Fibroblast of lung (primary cell): ENCODE data around the gene AKAP10. TPM values are rescaled to one million over a fixed set of nuclear protein-coding genes. Genes with fewer than 3 reads are reported as not detected.
A peak's percentile ranks its signal among the peaks of the same experiment; 100 is the strongest.

Experiments used
- DNase-seq, 2 donors: peaks; one replicate each; pipeline versions ENCODE4 v3.0.0 to v3.0.0-alpha.2; 2010; ENCODE audit warnings: low read depth in 2 of 2
- H2AFZ ChIP-seq: 2 replicates; pipeline ENCODE4 v1.5.1; 2012; ENCODE audit warnings: low read length, control low read depth, inconsistent platforms
- H3K27ac ChIP-seq: 2 replicates; pipeline ENCODE4 v1.5.1; 2011; ENCODE audit warnings: low read length, control low read depth; ENCODE audit not compliant: insufficient read depth
- H3K27me3 ChIP-seq: 2 replicates; pipeline ENCODE4 v1.5.1; 2011; ENCODE audit warnings: mild to moderate bottlenecking, low read length; ENCODE audit not compliant: control insufficient read depth, insufficient read depth
- H3K36me3 ChIP-seq: 2 replicates; pipeline ENCODE4 v1.5.1; 2011; ENCODE audit warnings: low read length; ENCODE audit not compliant: control insufficient read depth, insufficient read depth
- H3K4me1 ChIP-seq: 2 replicates; pipeline ENCODE4 v1.5.1; 2011; ENCODE audit warnings: low read length; ENCODE audit not compliant: control insufficient read depth, insufficient read depth; ENCODE audit errors: extremely low read depth
- H3K4me2 ChIP-seq: 2 replicates; pipeline ENCODE4 v1.5.1; 2011; ENCODE audit warnings: low read length, control low read depth; ENCODE audit not compliant: insufficient read depth; ENCODE audit errors: extremely low read depth
- H3K4me3 ChIP-seq, 4 experiments: fragments of 200-600 bp in 1 of 4; sonication (generic) in 1 of 4; replicated peaks in 1 of 4; 2 replicates each; pipeline ENCODE4 v1.5.1; 2011 to 2016; ENCODE audit warnings: low read length in 4 of 4, low read depth in 3 of 4, mild to moderate bottlenecking in 3 of 4, control low read depth in 2 of 4, inconsistent platforms in 1 of 4, mixed read lengths in 1 of 4; ENCODE audit not compliant: insufficient read depth in 1 of 4; ENCODE audit errors: control extremely low read depth in 1 of 4
- H3K79me2 ChIP-seq: 2 replicates; pipeline ENCODE4 v1.5.1; 2012; ENCODE audit warnings: mild to moderate bottlenecking, low read length, inconsistent platforms; ENCODE audit not compliant: control insufficient read depth, insufficient read depth
- H3K9ac ChIP-seq: 2 replicates; pipeline ENCODE4 v1.5.1; 2011; ENCODE audit warnings: mild to moderate bottlenecking, low read length, control low read depth; ENCODE audit not compliant: insufficient read depth
- H3K9me3 ChIP-seq: 2 replicates; pipeline ENCODE4 v1.5.1; 2012; ENCODE audit warnings: low read depth, low read length; ENCODE audit not compliant: control insufficient read depth, insufficient read depth
- H4K20me1 ChIP-seq: 2 replicates; pipeline ENCODE4 v1.5.1; 2011; ENCODE audit warnings: low read length; ENCODE audit not compliant: control insufficient read depth, insufficient read depth; ENCODE audit errors: extremely low read depth
- CTCF ChIP-seq, 2 donors: IDR thresholded peaks in 1 of 2; conservative IDR thresholded peaks in 1 of 2; 1 replicate in 1 of 2; 2 replicates in 1 of 2; pipeline ENCODE4 v1.5.1; 2011 to 2012; ENCODE audit warnings: low read length in 2 of 2, control low read depth in 1 of 2, inconsistent platforms in 1 of 2, low read depth in 1 of 2, mild to moderate bottlenecking in 1 of 2
- EZH2 ChIP-seq: IDR thresholded peaks from 2 replicates; pipeline ENCODE4 v1.5.1; 2012; ENCODE audit warnings: low read length, control low read depth, mild to moderate bottlenecking; ENCODE audit errors: missing control alignments
- polyA plus RNA-seq, 2 donors: library from polyadenylated mRNA; depleted of rRNA in 1 of 2; stranded (reverse) in 1 of 2; unstranded in 1 of 2; fragments of >200 nt; gene quantifications; 2 replicates each; pipeline ENCODE4 v1.2.1, GENCODE V29; 2011 to 2012; ENCODE audit warnings: missing spikeins in 1 of 2
- total RNA-seq: library from RNA; depleted of rRNA; stranded (reverse); fragments of >200 nt; gene quantifications from 2 replicates; pipeline ENCODE4 v1.2.1, GENCODE V29; 2014

The AKAP10 gene
- total and polyA plus RNA-seq, 2 donors (not counting 1 experiment from before 2014, with no cell fraction given): 19.0 to 29.2 TPM

GRCh38 chr17:19933628-19934027 is 44.0 kb downstream of the AKAP10 start:
- Histone ChIP-seq H3K4me1 (no peaks in the 10 kb centered on the region), H2AFZ (no peak overlapping the region), H3K36me3 (peaks cover 7% of the 10 kb centered on the region), H3K9ac (no peak overlapping the region), H3K27me3 (no peaks in the 10 kb centered on the region), H3K4me2 (no peak overlapping the region), H3K79me2 (no peaks in the 10 kb centered on the region), H3K9me3 (no peaks in the 10 kb centered on the region), H4K20me1 (no peaks in the 10 kb centered on the region), H3K27ac (no peak overlapping the region), H3K4me3 (no peak overlapping the region)
- TF ChIP-seq EZH2: no peak
- no peak for TF ChIP-seq CTCF (conservative IDR thresholded peaks at IDR 0.05 in 1 of 2, IDR thresholded peaks at IDR 0.05 in 1 of 2; ENCODE audit: low read depth in 1 of 2, low read length in 2 of 2)
- DNase-seq: no peak

- no peak overlapping the region for H3K4me3 ChIP-seq
- H4K20me1 ChIP-seq: no peaks in the 10 kb centered on the region
- TF ChIP-seq CTCF (conservative IDR thresholded peaks at IDR 0.05 in 1 of 2, IDR thresholded peaks at IDR 0.05 in 1 of 2; ENCODE audit: low read depth in 1 of 2, low read length in 2 of 2) (no peak), EZH2 (no peak)
- no peak overlapping the region for H3K4me2 ChIP-seq
- no peaks in the 10 kb centered on the region for H3K79me2 ChIP-seq
- no peak overlapping the region for H2AFZ ChIP-seq
- H3K27me3 ChIP-seq: no peaks in the 10 kb centered on the region
- H3K4me1 ChIP-seq: no peaks in the 10 kb centered on the region
- peaks cover 7% of the 10 kb centered on the region for H3K36me3 ChIP-seq
- no peaks in the 10 kb centered on the region for H3K9me3 ChIP-seq
- peak in 1 of 2 donors; percentile 45 for DNase-seq
- H3K9ac ChIP-seq: no peak overlapping the region
- no peak overlapping the region for H3K27ac ChIP-seq
These were observed 44.4 kb downstream of the AKAP10 start for GRCh38 chr17:19933221-19933620.

GRCh38 chr17:19928299-19928698 is 49.3 kb downstream of the AKAP10 start:
- Histone ChIP-seq H3K4me3 (no peak overlapping the region), H3K79me2 (no peaks in the 10 kb centered on the region), H3K27me3 (no peaks in the 10 kb centered on the region), H3K9ac (no peak overlapping the region), H3K27ac (no peak overlapping the region), H4K20me1 (no peaks in the 10 kb centered on the region), H3K4me1 (no peaks in the 10 kb centered on the region), H3K36me3 (peaks cover 5% of the 10 kb centered on the region), H3K4me2 (no peak overlapping the region), H2AFZ (no peak overlapping the region), H3K9me3 (no peaks in the 10 kb centered on the region)
- no peak for TF ChIP-seq CTCF (conservative IDR thresholded peaks at IDR 0.05 in 1 of 2, IDR thresholded peaks at IDR 0.05 in 1 of 2; ENCODE audit: low read depth in 1 of 2, low read length in 2 of 2)
- peak; percentile 71 to 84 for DNase-seq
